Measurements from ENCODE around the gene RHAG.

Gene RHAG

DNA sequence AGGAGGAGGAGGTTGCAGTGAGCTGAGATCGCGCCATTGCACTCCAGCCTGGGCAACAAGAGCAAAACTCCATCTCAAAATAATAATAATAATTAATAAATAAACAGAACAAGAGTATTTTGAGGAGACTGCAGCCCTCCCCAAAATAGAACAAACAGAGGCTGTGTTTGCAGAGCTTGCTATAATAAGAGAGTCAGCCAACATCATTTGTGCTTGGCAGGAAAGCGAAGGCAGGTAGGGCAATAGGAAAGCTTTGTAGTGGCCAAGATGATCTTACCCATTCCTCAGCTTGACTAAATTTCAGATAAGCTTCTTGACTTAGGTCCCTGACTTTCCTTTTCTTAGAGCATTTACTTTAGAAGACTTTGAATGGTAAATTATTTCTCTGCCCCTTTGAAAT is 79.5 kb downstream of the RHAG start:
- no peak for DNase-seq (ENCODE audit: low read depth)
- no peak overlapping the region for H3K4me3 ChIP-seq (ENCODE audit: control insufficient read depth, low read depth, low read length)
- TF ChIP-seq CTCF (IDR thresholded peaks at IDR 0.05; ENCODE audit: control insufficient read depth, insufficient read depth, low read depth, low read length, missing control alignments): no peak

DNA sequence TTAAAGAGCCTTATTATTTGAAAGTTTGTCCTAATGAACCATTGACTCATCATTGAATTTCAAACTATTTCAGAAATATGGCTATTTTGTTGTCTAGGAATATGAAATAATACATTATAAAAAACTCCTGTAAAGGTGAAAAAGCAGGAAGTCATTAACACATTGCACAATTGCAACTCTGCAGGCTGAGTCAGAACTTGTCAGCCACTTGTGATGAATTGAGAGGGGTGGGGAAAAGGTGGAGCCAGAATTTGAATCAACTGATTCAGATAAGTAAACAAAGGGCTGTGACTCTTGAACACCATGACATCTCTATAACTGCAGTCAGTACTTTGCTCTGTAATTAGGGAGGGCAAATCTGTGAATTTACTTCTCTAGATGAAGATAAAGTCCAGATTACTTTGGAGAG is 80.2 kb downstream of the RHAG start:
- DNase-seq (ENCODE audit: low read depth): no peak
- no peak for TF ChIP-seq CTCF (IDR thresholded peaks at IDR 0.05; ENCODE audit: control insufficient read depth, insufficient read depth, low read depth, low read length, missing control alignments)
- no peak overlapping the region for H3K4me3 ChIP-seq (ENCODE audit: control insufficient read depth, low read depth, low read length)

DNA sequence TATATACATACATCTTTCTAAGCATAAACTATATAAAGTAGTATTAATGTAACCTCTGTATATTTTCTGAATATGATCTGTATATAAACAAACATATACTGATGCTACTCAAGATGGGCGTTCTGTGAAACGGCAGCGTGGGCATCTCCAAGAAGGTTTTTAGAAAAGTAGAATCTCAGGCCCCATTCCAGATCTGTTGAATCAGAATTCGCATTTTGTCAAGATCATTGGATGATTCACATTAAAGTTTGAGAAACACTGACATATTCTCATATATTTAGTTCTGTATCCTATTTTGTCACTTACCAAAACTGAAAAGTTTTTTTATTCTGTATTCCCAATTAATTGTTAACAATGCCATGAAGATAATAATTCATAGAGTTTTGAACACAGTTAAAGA is 80.7 kb downstream of the RHAG start:
- no peak for DNase-seq (ENCODE audit: low read depth)
- H3K4me3 ChIP-seq (ENCODE audit: control insufficient read depth, low read depth, low read length): no peak overlapping the region
- TF ChIP-seq CTCF (IDR thresholded peaks at IDR 0.05; ENCODE audit: control insufficient read depth, insufficient read depth, low read depth, low read length, missing control alignments): no peak
